Sigmoid colon (tissue), 4 donors: Measurements from ENCODE around the gene CCDC74A.

ENCODE experiments used
- CTCF ChIP-seq, 4 experiments: fragments of 450-650 bp in 3 of 4; fragments of 200-600 bp in 1 of 4; IDR thresholded peaks; one replicate each; pipeline ENCODE4 v1.5.1; 2016 to 2019; ENCODE audit warnings: antibody characterized with exemption in 4 of 4, mild to moderate bottlenecking in 3 of 4, moderate library complexity in 2 of 4
- POLR2A ChIP-seq, 2 donors: fragments of 450-650 bp; IDR thresholded peaks; one replicate each; pipeline ENCODE4 v1.6.1; 2016; ENCODE audit warnings: antibody characterized with exemption in 2 of 2, mild to moderate bottlenecking in 2 of 2, moderate library complexity in 2 of 2
- POLR2AphosphoS5 ChIP-seq, 4 donors: sonication (generic); formaldehyde crosslinking; IDR thresholded peaks; one replicate each; pipeline ENCODE4 v1.6.1; 2017; ENCODE audit warnings: antibody characterized with exemption in 4 of 4

- TF ChIP-seq POLR2AphosphoS5 (IDR thresholded peaks at IDR 0.05) = no peak
- TF ChIP-seq CTCF (IDR thresholded peaks at IDR 0.05) = no peak
- TF ChIP-seq POLR2A (IDR thresholded peaks at IDR 0.05) = no peak
Measured at GRCh38 chr2:131567891-131568290, 40.2 kb downstream of the CCDC74A start.
